ENCODE measurements around the gene C11orf52.

C11orf52 gene

DNA sequence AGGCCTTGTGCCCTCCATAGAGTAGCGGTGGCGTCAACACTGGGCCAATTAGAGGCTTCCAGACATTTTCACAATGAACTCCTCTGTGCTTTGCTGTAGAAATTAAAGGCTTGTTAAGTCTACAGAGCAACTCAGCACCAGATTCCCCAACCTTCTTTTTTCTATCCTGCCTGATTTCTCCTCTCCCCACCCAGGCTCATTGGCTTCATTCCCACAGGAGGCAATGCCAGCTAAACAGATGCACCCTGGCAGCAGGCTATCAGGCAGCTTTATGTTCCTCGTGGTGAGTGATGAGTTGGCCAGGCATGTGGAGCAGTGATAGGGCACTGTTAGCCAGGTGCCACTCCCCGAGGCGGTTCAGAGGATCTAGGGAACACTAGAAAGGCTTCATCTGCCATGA is 23.2 kb downstream of the C11orf52 start:
- Histone ChIP-seq H3K9me3 (ENCODE audit: control insufficient read depth, insufficient read depth, low read length) (no peaks in the 10 kb centered on the region), H3K9ac (ENCODE audit: low read depth, low read length) (no peak overlapping the region), H3K27me3 (ENCODE audit: control insufficient read depth, insufficient read depth, low read length) (no peaks in the 10 kb centered on the region), H3K4me1 (ENCODE audit: control insufficient read depth, insufficient read depth, low read length) (peaks cover 28% of the 10 kb centered on the region), H3K4me3 (ENCODE audit: low read depth, low read length) (no peak overlapping the region), H3K36me3 (ENCODE audit: control insufficient read depth, insufficient read depth, low read length) (no peaks in the 10 kb centered on the region; the same call in 1 of the 2 replicates), H3K27ac (ENCODE audit: low read depth, low read length) (no peak overlapping the region)

DNA sequence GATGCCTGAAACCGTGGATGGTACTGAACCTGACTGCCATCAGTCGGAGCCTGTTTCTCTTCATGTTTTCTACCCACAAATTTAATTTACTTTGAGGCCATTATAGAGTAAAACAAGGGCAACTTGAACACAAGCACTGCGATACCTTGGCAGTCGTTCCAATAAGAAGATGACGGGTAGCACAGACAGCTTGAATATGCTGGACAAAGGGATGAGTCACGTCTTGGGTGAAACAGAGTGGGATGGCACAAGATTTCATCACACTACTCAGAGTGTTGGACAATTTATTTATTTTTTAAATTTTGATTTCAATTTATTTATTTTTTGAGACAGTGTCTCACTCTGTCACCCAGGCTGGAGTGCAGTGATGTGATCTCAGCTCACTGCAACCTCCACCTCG is 24.1 kb downstream of the C11orf52 start:
- Histone ChIP-seq H3K4me1 (ENCODE audit: control insufficient read depth, insufficient read depth, low read length) (peaks cover 25% of the 10 kb centered on the region), H3K4me3 (ENCODE audit: low read depth, low read length) (no peak overlapping the region), H3K27me3 (ENCODE audit: control insufficient read depth, insufficient read depth, low read length) (no peaks in the 10 kb centered on the region), H3K9me3 (ENCODE audit: control insufficient read depth, insufficient read depth, low read length) (no peaks in the 10 kb centered on the region), H3K36me3 (ENCODE audit: control insufficient read depth, insufficient read depth, low read length) (no peaks in the 10 kb centered on the region; the same call in 1 of the 2 replicates), H3K9ac (ENCODE audit: low read depth, low read length) (no peak overlapping the region), H3K27ac (ENCODE audit: low read depth, low read length) (no peak overlapping the region)

DNA sequence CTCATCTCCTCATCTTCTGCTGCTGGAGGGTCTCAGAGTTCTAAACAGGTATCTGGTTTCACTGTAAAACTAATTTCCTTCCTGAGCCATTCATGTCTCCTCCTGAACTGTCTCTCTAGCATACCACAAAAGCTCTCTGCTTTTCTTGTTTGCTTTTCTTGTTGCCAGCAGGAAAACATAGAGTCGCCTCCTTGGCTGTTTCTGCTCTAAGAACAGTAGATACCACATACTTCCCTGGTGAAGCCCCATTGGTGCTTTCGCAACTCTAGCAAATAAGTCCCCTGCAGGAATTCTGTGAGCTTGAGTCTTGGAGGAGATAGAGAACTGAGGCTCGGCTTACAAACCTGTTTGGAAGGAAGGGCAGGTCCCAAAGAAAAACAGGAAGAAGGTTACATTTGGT is 25.4 kb downstream of the C11orf52 start:
- H3K27me3 ChIP-seq (ENCODE audit: control insufficient read depth, insufficient read depth, low read length), result no peaks in the 10 kb centered on the region
- H3K4me3 ChIP-seq (ENCODE audit: low read depth, low read length), result no peak overlapping the region
- peak overlapping the region; percentile 26 for H3K27ac ChIP-seq (ENCODE audit: low read depth, low read length)
- peaks cover 12% of the 10 kb centered on the region for H3K4me1 ChIP-seq (ENCODE audit: control insufficient read depth, insufficient read depth, low read length)
- H3K9me3 ChIP-seq (ENCODE audit: control insufficient read depth, insufficient read depth, low read length), result no peaks in the 10 kb centered on the region
- H3K36me3 ChIP-seq (ENCODE audit: control insufficient read depth, insufficient read depth, low read length), result no peaks in the 10 kb centered on the region; the same call in 1 of the 2 replicates
- H3K9ac ChIP-seq (ENCODE audit: low read depth, low read length), result no peak overlapping the region

DNA sequence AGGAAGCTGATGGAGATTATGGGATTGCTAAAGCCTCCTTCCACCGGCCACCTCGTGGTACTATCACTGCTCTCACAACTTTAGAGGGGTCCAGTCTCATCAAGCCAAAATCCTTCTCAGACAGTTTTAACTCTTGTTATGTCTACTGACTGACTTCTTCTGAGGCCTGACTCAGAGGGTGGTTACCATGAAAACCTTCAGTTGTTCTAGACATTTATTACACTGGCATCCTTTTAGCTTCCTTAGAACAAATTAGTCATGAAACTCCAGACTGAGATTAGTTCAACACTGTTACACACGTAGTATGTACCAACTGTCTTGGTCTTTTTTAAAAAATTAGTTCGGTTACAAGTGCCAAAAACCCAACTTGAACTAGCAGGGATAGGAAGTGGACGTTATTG is 25.9 kb downstream of the C11orf52 start:
- Histone ChIP-seq H3K27ac (ENCODE audit: low read depth, low read length) (peak overlapping the region; percentile 26), H3K36me3 (ENCODE audit: control insufficient read depth, insufficient read depth, low read length) (no peaks in the 10 kb centered on the region; the same call in 1 of the 2 replicates), H3K27me3 (ENCODE audit: control insufficient read depth, insufficient read depth, low read length) (no peaks in the 10 kb centered on the region), H3K9me3 (ENCODE audit: control insufficient read depth, insufficient read depth, low read length) (no peaks in the 10 kb centered on the region), H3K9ac (ENCODE audit: low read depth, low read length) (no peak overlapping the region), H3K4me1 (ENCODE audit: control insufficient read depth, insufficient read depth, low read length) (peaks cover 11% of the 10 kb centered on the region), H3K4me3 (ENCODE audit: low read depth, low read length) (no peak overlapping the region)

DNA sequence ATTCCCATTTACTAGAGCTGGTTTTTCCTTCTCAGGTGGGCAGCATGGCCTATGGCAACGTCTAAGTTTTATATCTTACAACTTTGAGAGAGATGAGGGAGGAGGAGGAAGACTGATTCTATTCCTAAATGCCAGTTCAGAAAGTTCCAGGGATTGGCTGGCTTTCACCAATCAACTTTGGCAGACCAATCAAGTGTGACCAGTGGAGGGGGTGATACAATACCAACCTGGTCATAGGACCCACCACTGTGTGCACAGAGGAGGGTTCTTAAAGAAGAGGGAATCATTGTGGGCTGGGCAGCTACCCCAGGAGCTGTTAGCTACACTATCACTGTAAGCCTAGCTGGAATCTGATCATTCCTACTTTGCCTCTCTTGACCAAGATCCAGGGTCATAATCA is 26.5 kb downstream of the C11orf52 start:
- no peaks in the 10 kb centered on the region for H3K27me3 ChIP-seq (ENCODE audit: control insufficient read depth, insufficient read depth, low read length)
- peaks cover 11% of the 10 kb centered on the region for H3K4me1 ChIP-seq (ENCODE audit: control insufficient read depth, insufficient read depth, low read length)
- no peak overlapping the region for H3K9ac ChIP-seq (ENCODE audit: low read depth, low read length)
- no peaks in the 10 kb centered on the region; the same call in 1 of the 2 replicates for H3K36me3 ChIP-seq (ENCODE audit: control insufficient read depth, insufficient read depth, low read length)
- no peaks in the 10 kb centered on the region for H3K9me3 ChIP-seq (ENCODE audit: control insufficient read depth, insufficient read depth, low read length)
- H3K27ac ChIP-seq (ENCODE audit: low read depth, low read length), result no peak overlapping the region
- no peak overlapping the region for H3K4me3 ChIP-seq (ENCODE audit: low read depth, low read length)

DNA sequence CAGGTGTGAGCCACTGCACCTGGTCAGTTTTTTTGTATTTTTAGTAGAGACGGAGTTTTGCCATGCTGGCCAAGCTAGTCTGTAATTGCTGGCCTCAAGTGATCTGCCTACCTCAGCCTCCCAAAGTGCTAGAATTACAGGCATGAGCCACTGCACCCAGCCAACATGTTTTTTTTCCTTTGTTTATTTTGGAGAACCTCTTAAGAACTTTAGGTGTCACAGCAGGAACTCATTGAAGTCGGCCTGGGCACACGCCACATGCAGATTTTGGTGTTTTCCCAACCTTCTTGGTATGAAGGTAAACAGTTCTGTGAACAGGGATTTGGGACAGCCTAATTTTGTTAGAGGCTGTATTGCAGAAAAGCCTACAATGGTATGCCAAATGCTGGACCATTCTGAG is 27.8 kb downstream of the C11orf52 start:
- no peaks in the 10 kb centered on the region; the same call in 1 of the 2 replicates for H3K36me3 ChIP-seq (ENCODE audit: control insufficient read depth, insufficient read depth, low read length)
- peaks cover 11% of the 10 kb centered on the region for H3K4me1 ChIP-seq (ENCODE audit: control insufficient read depth, insufficient read depth, low read length)
- no peak overlapping the region for H3K27ac ChIP-seq (ENCODE audit: low read depth, low read length)
- no peaks in the 10 kb centered on the region for H3K9me3 ChIP-seq (ENCODE audit: control insufficient read depth, insufficient read depth, low read length)
- H3K27me3 ChIP-seq (ENCODE audit: control insufficient read depth, insufficient read depth, low read length), result no peaks in the 10 kb centered on the region
- no peak overlapping the region for H3K9ac ChIP-seq (ENCODE audit: low read depth, low read length)
- no peak overlapping the region for H3K4me3 ChIP-seq (ENCODE audit: low read depth, low read length)

DNA sequence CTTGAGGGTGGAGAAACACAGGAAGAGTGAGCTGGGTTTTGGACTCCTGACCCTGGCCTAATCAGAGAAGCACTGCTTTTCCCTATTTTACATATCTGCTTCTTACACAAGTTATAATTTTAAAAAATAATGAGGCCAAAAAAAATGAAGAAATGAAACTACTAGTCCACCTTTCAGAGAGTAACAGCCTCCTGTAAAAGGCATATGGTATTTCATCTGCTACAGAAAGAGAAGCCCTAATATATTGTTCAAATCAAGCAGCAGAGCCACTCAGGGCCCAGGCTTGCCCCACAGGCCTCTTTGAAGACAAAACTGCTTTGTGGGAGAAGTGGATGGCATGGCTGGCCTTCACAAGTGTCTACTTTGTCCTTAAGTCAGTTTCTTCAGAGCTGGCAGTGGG is 28.4 kb downstream of the C11orf52 start:
- H3K9me3 ChIP-seq (ENCODE audit: control insufficient read depth, insufficient read depth, low read length), result no peaks in the 10 kb centered on the region
- H3K4me3 ChIP-seq (ENCODE audit: low read depth, low read length), result no peak overlapping the region
- no peak overlapping the region for H3K9ac ChIP-seq (ENCODE audit: low read depth, low read length)
- H3K36me3 ChIP-seq (ENCODE audit: control insufficient read depth, insufficient read depth, low read length), result no peaks in the 10 kb centered on the region; the same call in 1 of the 2 replicates
- no peak overlapping the region for H3K27ac ChIP-seq (ENCODE audit: low read depth, low read length)
- H3K4me1 ChIP-seq (ENCODE audit: control insufficient read depth, insufficient read depth, low read length), result peaks cover 11% of the 10 kb centered on the region
- H3K27me3 ChIP-seq (ENCODE audit: control insufficient read depth, insufficient read depth, low read length), result no peaks in the 10 kb centered on the region

DNA sequence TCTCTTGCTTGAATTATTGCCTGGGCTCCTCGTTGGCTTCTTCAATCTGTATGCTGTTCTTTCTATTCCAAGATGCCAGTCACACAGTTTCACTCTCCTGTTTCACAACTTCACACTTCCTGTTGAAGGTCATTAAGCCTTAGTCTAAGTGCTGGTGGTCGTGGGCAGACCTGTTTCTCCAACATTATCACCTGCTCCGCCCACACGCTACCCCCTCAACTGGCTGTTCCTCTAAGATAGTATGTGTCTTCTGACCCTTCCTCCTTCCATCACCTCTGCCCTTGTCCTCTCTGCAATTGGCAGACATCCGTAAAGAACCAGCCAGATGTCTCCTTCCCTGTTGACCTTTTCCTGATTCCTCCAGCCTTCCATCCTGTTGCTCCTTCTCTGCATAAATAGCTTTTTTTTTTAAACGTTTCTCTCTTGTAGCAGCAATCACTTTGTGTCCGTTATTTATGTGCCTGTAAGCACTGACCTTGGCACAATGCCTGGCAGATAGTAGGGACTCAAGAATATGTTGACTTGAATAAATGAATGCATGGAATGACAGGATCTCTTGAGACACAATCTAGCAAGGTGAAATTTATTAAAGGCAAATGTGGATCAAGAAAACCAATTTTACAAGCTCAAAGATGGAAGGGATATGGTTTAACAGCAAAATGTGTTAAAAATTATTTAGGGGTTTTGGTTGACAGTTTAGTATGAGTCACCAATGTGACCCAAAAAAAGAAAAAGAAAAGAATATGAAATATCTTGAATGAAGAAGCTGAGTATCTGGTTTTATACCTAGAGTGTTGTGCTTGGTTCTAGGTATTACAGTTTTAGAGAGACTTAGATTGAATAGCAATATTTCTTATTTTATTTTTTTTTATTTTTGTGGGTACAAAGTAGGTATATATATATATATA is 31.1 kb downstream of the C11orf52 start:
- no peak overlapping the region for H3K27ac ChIP-seq (ENCODE audit: low read depth, low read length)
- no peak overlapping the region for H3K9ac ChIP-seq (ENCODE audit: low read depth, low read length)
- H3K9me3 ChIP-seq (ENCODE audit: control insufficient read depth, insufficient read depth, low read length), result no peaks in the 10 kb centered on the region
- H3K36me3 ChIP-seq (ENCODE audit: control insufficient read depth, insufficient read depth, low read length), result no peaks in the 10 kb centered on the region
- H3K4me3 ChIP-seq (ENCODE audit: low read depth, low read length), result no peak overlapping the region
- no peaks in the 10 kb centered on the region; the same call in 1 of the 2 replicates for H3K4me1 ChIP-seq (ENCODE audit: control insufficient read depth, insufficient read depth, low read length)
- no peaks in the 10 kb centered on the region for H3K27me3 ChIP-seq (ENCODE audit: control insufficient read depth, insufficient read depth, low read length)

DNA sequence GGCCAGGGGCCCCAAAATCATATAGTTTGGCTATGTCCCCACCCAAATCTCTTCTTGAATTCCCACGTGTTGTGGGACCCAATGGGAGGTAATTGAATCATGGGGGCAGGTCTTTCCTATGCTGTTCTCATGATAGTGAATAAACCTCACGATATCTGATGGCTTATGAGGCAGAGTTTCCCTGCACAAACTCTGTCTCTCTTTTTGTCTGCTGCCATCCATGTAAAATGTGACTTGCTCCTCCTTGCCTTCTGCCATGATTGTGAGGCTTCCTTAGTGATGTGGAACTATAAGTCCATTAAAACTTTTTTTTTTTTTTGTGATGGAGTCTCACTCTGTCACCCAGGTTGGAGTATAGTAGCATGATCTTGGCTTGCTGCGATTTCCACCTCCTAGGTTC is 32.9 kb downstream of the C11orf52 start:
- no peaks in the 10 kb centered on the region for H3K27me3 ChIP-seq (ENCODE audit: control insufficient read depth, insufficient read depth, low read length)

DNA sequence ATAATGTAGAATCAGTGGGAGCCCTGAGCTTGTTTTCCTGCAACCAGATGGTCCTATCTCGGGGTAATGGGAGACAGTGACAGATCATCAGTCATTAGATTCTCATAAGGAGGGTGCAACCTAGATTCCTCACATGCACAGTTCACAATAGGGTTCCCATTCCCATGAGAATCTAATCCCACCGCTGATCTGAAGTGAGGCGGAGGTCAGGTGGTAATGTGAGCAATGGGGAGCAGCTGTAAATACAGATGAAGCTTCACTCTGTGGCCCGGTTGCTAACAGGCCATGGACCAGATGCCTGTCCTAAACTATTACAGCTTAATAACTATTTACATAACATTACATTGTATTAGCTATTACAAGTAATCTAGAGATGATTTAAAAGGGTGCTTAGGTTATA is 35.4 kb downstream of the C11orf52 start:
- Histone ChIP-seq H3K9me3 (ENCODE audit: control insufficient read depth, insufficient read depth, low read length) (no peaks in the 10 kb centered on the region), H3K27me3 (ENCODE audit: control insufficient read depth, insufficient read depth, low read length) (no peaks in the 10 kb centered on the region), H3K4me1 (ENCODE audit: control insufficient read depth, insufficient read depth, low read length) (no peaks in the 10 kb centered on the region), H3K9ac (ENCODE audit: low read depth, low read length) (no peak overlapping the region), H3K27ac (ENCODE audit: low read depth, low read length) (no peak overlapping the region), H3K36me3 (ENCODE audit: control insufficient read depth, insufficient read depth, low read length) (no peaks in the 10 kb centered on the region), H3K4me3 (ENCODE audit: low read depth, low read length) (no peak overlapping the region)

More for the DNA sequence above, 32.9 kb downstream of the C11orf52 start:
- H3K4me3 ChIP-seq (ENCODE audit: low read depth, low read length), result no peak overlapping the region
- H3K36me3 ChIP-seq (ENCODE audit: control insufficient read depth, insufficient read depth, low read length), result no peaks in the 10 kb centered on the region
- H3K9me3 ChIP-seq (ENCODE audit: control insufficient read depth, insufficient read depth, low read length), result no peaks in the 10 kb centered on the region
- H3K9ac ChIP-seq (ENCODE audit: low read depth, low read length), result no peak overlapping the region
- no peaks in the 10 kb centered on the region; the same call in 1 of the 2 replicates for H3K4me1 ChIP-seq (ENCODE audit: control insufficient read depth, insufficient read depth, low read length)
- H3K27ac ChIP-seq (ENCODE audit: low read depth, low read length), result no peak overlapping the region

DNA sequence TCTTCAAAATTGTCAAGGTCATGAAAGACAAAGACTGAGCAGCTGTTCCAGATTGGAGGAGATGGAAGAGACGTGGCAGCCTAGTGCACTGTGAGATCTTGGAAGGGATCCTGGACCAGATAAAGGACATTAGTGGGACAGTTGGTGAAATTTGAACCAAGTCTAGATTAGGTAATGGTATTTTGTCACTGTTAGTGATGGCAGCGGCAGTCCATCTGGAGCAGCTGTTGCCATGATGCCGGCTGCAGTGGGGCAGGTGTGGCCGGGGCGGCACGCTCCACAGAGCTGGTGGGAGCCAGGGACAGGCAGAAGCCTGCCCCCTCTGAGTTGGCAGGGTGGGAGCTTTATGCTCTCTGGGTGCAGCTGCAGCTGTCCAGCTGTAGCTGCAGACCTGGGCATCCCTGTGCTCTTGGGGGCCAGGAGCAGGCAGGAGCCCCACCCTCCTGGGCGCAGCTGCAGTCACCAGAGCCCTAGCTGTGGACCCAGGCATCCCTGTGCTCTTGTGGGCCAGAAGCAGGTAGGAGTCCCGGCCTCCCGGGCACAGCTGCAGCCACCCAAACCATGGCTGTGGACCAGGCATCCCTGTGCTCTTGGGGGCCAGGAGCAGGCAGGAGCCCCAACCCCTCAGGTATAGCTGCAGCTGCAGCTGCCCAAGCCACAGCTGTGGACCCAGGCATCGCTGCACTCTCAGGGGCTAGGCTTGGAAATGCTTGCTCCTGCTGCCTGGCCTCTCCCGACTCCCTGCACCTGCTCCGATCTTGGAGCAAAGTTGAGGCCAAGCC is 39.1 kb downstream of the C11orf52 start:
- no peaks in the 10 kb centered on the region for H3K9me3 ChIP-seq (ENCODE audit: control insufficient read depth, insufficient read depth, low read length)
- H3K27me3 ChIP-seq (ENCODE audit: control insufficient read depth, insufficient read depth, low read length), result no peaks in the 10 kb centered on the region
- H3K36me3 ChIP-seq (ENCODE audit: control insufficient read depth, insufficient read depth, low read length), result no peaks in the 10 kb centered on the region
- H3K9ac ChIP-seq (ENCODE audit: low read depth, low read length), result no peak overlapping the region
- no peak overlapping the region for H3K4me3 ChIP-seq (ENCODE audit: low read depth, low read length)
- H3K27ac ChIP-seq (ENCODE audit: low read depth, low read length), result no peak overlapping the region
- peaks cover 14% of the 10 kb centered on the region for H3K4me1 ChIP-seq (ENCODE audit: control insufficient read depth, insufficient read depth, low read length)
